Right lobe of liver (tissue), 6 donors: Measurements from ENCODE around the gene EBP. TPM values are rescaled to one million over a fixed set of nuclear protein-coding genes. Genes with fewer than 3 reads are reported as not detected.

ENCODE experiments used
- ATAC-seq, 4 donors: fragments of 200-7000 bp; cut with Tn5 transposase; one replicate each; pipeline ENCODE4 v1.9.1; 2020; ENCODE audit warnings: mild to moderate bottlenecking in 4 of 4, moderate library complexity in 4 of 4
- DNase-seq, 3 donors: peaks; one replicate each; pipeline ENCODE4 v3.0.0-alpha.2; 2020
- H3K27ac ChIP-seq, 3 donors: fragments of 200-600 bp; one replicate each; pipeline ENCODE4 v1.8.0; 2022
- H3K27me3 ChIP-seq, 2 donors: fragments of 200-600 bp; one replicate each; pipeline ENCODE4 v1.8.0; 2022
- H3K36me3 ChIP-seq, 4 donors: fragments of 200-600 bp; sonication (generic) in 1 of 4; one replicate each; pipeline versions ENCODE4 v1.5.1 to v1.8.0; 2017 to 2022; ENCODE audit warnings: control low read depth in 1 of 4
- H3K4me1 ChIP-seq, 4 donors: fragments of 200-600 bp; sonication (generic) in 1 of 4; one replicate each; pipeline versions ENCODE4 v1.5.1 to v1.8.0; 2017 to 2022; ENCODE audit warnings: control low read depth in 1 of 4
- H3K4me3 ChIP-seq, 3 donors: fragments of 200-600 bp; one replicate each; pipeline ENCODE4 v1.8.0; 2022
- H3K9me3 ChIP-seq, 4 donors: fragments of 200-600 bp; sonication (generic) in 1 of 4; one replicate each; pipeline versions ENCODE4 v1.5.1 to v1.8.0; 2017 to 2022; ENCODE audit warnings: control low read depth in 1 of 4
- POLR2A ChIP-seq: fragments of 450-650 bp; IDR thresholded peaks from one replicate; pipeline ENCODE4 v1.6.1; 2017; ENCODE audit warnings: antibody characterized with exemption, mild to moderate bottlenecking
- WGBS: methylation state at CpG from one replicate; pipeline ENCODE4 v1.1.6; 2018; ENCODE audit warnings: low coverage, low lambda C conversion rate; ENCODE audit not compliant: insufficient coverage; ENCODE audit errors: missing lambda C conversion rate; 5-methylcytosine and 5-hydroxymethylcytosine counted together
- intact Hi-C, 2 donors: fragments of 100-400 bp; cut with DNase I; formaldehyde crosslinking; loops; one replicate each; pipeline versions ENCODE4 v1.11.2 to v1.14.1; 2022
- total RNA-seq, 6 experiments: library from RNA; depleted of rRNA in 2 of 6; stranded (reverse); fragments of >200 nt in 2 of 6; fragmentation: NEBNext Ultra II Directional in 3 of 6; extraction: Animal tissue kit (Norgen Biotek cat#: 25700) in 3 of 6; gene quantifications; one replicate each; pipeline versions ENCODE4 v1.1.0 to v1.2.4, GENCODE V29; 2016 to 2023
- TF ChIP-seq, protein P1 (sequence below), 4 donors: fragments of 200-600 bp in 3 of 4; fragments of 450-650 bp in 1 of 4; IDR thresholded peaks; one replicate each; pipeline versions ENCODE4 v1.5.1 to v1.8.0; 2016 to 2022; ENCODE audit warnings: antibody characterized with exemption in 4 of 4, mild to moderate bottlenecking in 2 of 4
- donor health status: DM: no; HTN: yes; CAD: no.
- donor health status: DM: no; HTN: no; CAD: no.
- donor health status: DM: no; HTN: no; CAD: no.
- donor health status: DM: no; HTN: yes; CAD: no.
- donor health status: DM: no; HTN: yes; CAD: no.

Gene EBP
- total RNA-seq, 6 experiments from 2014 or later, result 150 to 276 (median 225) TPM

DNA sequence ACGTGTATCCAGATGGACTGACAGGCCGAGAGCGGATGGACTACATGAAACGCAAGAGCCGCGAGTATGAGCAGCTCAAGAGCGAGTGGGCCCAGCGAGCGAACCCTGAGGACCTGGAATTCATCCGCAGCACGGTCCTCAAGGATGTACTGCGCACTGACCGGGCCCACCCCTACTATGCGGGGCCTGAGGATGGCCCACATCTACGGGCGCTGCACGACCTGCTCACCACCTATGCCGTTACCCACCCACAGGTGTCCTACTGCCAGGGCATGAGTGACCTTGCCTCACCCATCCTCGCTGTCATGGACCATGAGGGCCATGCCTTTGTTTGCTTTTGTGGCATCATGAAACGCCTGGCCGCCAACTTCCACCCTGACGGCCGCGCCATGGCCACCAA, 38.0 kb downstream of the EBP start:
- no peak for DNase-seq
- Histone ChIP-seq H3K4me1 (no peaks in the 10 kb centered on the region), H3K27me3 (no peaks in the 10 kb centered on the region), H3K36me3 (peaks cover 0 to 13% (median 2%) of the 10 kb centered on the region in 4 donors), H3K9me3 (no peaks in the 10 kb centered on the region), H3K27ac (no peak overlapping the region), H3K4me3 (no peak overlapping the region)
- ATAC-seq, result peak in 1 of 4 donors; percentile 28
- no peak for TF ChIP-seq POLR2A
- TF ChIP-seq, protein P1, sequence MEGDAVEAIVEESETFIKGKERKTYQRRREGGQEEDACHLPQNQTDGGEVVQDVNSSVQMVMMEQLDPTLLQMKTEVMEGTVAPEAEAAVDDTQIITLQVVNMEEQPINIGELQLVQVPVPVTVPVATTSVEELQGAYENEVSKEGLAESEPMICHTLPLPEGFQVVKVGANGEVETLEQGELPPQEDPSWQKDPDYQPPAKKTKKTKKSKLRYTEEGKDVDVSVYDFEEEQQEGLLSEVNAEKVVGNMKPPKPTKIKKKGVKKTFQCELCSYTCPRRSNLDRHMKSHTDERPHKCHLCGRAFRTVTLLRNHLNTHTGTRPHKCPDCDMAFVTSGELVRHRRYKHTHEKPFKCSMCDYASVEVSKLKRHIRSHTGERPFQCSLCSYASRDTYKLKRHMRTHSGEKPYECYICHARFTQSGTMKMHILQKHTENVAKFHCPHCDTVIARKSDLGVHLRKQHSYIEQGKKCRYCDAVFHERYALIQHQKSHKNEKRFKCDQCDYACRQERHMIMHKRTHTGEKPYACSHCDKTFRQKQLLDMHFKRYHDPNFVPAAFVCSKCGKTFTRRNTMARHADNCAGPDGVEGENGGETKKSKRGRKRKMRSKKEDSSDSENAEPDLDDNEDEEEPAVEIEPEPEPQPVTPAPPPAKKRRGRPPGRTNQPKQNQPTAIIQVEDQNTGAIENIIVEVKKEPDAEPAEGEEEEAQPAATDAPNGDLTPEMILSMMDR (IDR thresholded peaks at IDR 0.05), result no peak
- WGBS, result 82% methylated on average over 4 of the region's 24 CpGs
- intact Hi-C loops, result no loop called here

DNA sequence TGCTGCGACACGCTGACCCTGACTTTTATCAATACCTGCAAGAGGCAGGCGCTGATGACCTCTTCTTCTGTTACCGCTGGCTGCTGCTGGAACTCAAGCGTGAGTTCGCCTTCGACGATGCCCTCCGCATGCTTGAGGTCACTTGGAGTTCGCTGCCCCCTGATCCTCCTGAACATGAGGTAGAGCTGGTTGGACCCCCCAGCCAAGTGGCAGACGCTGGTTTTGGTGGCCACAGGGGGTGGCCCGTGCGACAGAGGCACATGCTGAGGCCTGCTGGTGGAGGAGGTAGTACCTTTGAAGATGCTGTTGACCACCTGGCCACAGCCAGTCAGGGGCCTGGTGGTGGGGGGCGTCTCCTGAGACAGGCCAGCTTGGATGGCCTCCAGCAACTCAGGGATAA, 38.4 kb downstream of the EBP start:
- no peak for TF ChIP-seq POLR2A
- TF ChIP-seq, protein P1 (IDR thresholded peaks at IDR 0.05), result no peak
- ATAC-seq (peak in 1 of 4 donors; percentile 13), DNase-seq (no peak)
- no peaks in the 10 kb centered on the region for H3K27me3 ChIP-seq
- no peaks in the 10 kb centered on the region for H3K9me3 ChIP-seq
- H3K27ac ChIP-seq, result no peak overlapping the region
- 98% methylated on average over 8 of the region's 14 CpGs for WGBS
- H3K4me1 ChIP-seq, result no peaks in the 10 kb centered on the region
- no peak overlapping the region for H3K4me3 ChIP-seq
- intact Hi-C loops, result no loop called here
- H3K36me3 ChIP-seq, result peaks cover 0 to 13% (median 2%) of the 10 kb centered on the region in 4 donors

DNA sequence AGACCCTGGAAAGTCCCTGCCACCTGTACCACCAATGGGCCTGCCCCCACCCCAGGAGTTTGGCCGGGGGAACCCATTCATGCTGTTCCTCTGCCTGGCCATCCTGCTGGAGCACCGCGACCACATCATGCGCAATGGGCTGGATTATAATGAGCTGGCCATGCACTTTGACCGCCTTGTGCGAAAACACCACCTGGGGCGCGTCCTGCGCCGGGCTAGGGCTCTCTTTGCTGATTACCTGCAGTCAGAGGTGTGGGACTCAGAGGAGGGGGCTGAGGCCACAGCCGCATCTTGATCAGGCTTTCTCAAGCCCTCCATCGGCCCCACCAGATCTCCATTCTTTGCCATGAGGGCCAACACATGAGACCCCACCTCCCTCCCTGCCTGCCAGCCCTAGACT, 39.1 kb downstream of the EBP start:
- H3K27me3 ChIP-seq, result no peaks in the 10 kb centered on the region
- intact Hi-C loops, result no loop called here
- no peaks in the 10 kb centered on the region for H3K4me1 ChIP-seq
- peaks cover 0 to 13% (median 2%) of the 10 kb centered on the region in 4 donors for H3K36me3 ChIP-seq
- H3K27ac ChIP-seq, result no peak overlapping the region
- TF ChIP-seq, protein P1 (IDR thresholded peaks at IDR 0.05), result no peak
- TF ChIP-seq POLR2A, result no peak
- H3K4me3 ChIP-seq, result no peak overlapping the region
- DNase-seq (no peak), ATAC-seq (no peak)
- WGBS, result 76% methylated on average over 4 of the region's 12 CpGs
- H3K9me3 ChIP-seq, result no peaks in the 10 kb centered on the region

DNA sequence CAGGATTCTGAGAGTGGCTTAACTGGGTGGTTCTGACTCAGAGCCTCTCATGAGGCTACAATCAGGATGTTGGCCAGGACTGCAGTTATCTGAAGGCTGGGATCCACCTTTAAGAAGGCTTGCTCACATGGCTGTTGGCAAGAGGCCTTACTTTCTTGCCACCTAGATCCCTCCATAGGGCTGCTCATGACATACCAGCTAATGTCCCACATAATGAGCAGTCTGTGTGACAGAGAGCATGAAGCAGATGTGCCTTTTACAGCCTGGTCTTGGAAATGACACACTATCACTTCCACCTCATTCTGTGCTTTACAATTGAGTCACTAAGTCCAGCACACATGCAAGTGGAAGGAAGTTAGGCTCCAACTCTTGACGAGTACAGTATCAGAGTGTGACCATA, 48.4 kb downstream of the EBP start:
- no peak for ATAC-seq
- no peaks in the 10 kb centered on the region for H3K4me1 ChIP-seq
- intact Hi-C loops, result no loop called here
- no peaks in the 10 kb centered on the region for H3K27me3 ChIP-seq
- TF ChIP-seq, protein P1 (IDR thresholded peaks at IDR 0.05), result no peak
- TF ChIP-seq POLR2A, result no peak
- H3K36me3 ChIP-seq, result no peaks in the 10 kb centered on the region
- no peak overlapping the region for H3K27ac ChIP-seq
- H3K9me3 ChIP-seq, result no peaks in the 10 kb centered on the region
- no peak for DNase-seq
- no peak overlapping the region for H3K4me3 ChIP-seq
- WGBS, result 56% methylated on average over 1 of the region's 1 CpG
